Stimulated activated CD8-positive, alpha-beta memory T cell treated with anti-CD3 and anti-CD28 coated beads, Interleukin-4, amount 100 ng/mL, for 1 hour (primary cell): ENCODE data around the gene TBC1D20.
"Not testable (repeated sequence)": the region's sequence is repeated elsewhere in the genome, so short reads cannot be mapped to it uniquely, and the experiment has no call there.

ENCODE experiments used
- DNase-seq, 2 donors: peaks; one replicate each; pipeline ENCODE4 v3.0.0-alpha.2; 2020; ENCODE audit warnings: low read depth in 2 of 2, low spot score in 1 of 2

TBC1D20 gene

GRCh38 chr20:462199-462991 lies at the start of gene TBC1D20:
Gene TBC1D20 (minus strand): TSS chr20:462533. CDS start chr20:462405, 128 bp downstream.
- DNase-seq, result peak; percentile 53 to 72

GRCh38 chr20:510328-511057 lies 48.2 kb upstream of the TBC1D20 start:
- DNase-seq, result not testable (repeated sequence)

- not testable (repeated sequence) for DNase-seq
These were observed 46.0 kb upstream of the TBC1D20 start for GRCh38 chr20:508364-508787.

- no peak for DNase-seq
These were observed 45.5 kb upstream of the TBC1D20 start for GRCh38 chr20:507761-508332.

GRCh38 chr20:507006-507758 lies 44.8 kb upstream of the TBC1D20 start:
- no peak for DNase-seq

- no peak for DNase-seq
These were observed 42.3 kb upstream of the TBC1D20 start for GRCh38 chr20:504632-505075.

- DNase-seq, result no peak
These were observed 40.9 kb upstream of the TBC1D20 start for GRCh38 chr20:503048-503737.

GRCh38 chr20:497979-498378 lies 35.6 kb upstream of the TBC1D20 start:
- DNase-seq, result no peak

GRCh38 chr20:496126-496696 lies 33.9 kb upstream of the TBC1D20 start:
- DNase-seq, result no peak

GRCh38 chr20:492159-492558 lies 29.8 kb upstream of the TBC1D20 start:
- DNase-seq, result no peak

- DNase-seq, result no peak
These were observed 25.3 kb upstream of the TBC1D20 start for GRCh38 chr20:487655-488054.

- DNase-seq, result no peak
These were observed 21.7 kb upstream of the TBC1D20 start for GRCh38 chr20:483815-484644.

- DNase-seq, result no peak
These were observed 18.8 kb upstream of the TBC1D20 start for GRCh38 chr20:481167-481566.

- no peak for DNase-seq
These were observed 17.7 kb upstream of the TBC1D20 start for GRCh38 chr20:480044-480443.

- no peak for DNase-seq
These were observed 17.2 kb upstream of the TBC1D20 start for GRCh38 chr20:479487-479886.

GRCh38 chr20:478949-479429 lies 16.7 kb upstream of the TBC1D20 start:
- no peak for DNase-seq

GRCh38 chr20:478010-478948 lies 15.9 kb upstream of the TBC1D20 start:
- DNase-seq, result no peak

GRCh38 chr20:476561-477249 lies 14.4 kb upstream of the TBC1D20 start:
- DNase-seq, result not testable (repeated sequence)
